K562 (cell line): Measurements from ENCODE around the gene OR52A5. TPM values are rescaled to one million over a fixed set of nuclear protein-coding genes. Genes with fewer than 3 reads are reported as not detected.

Experiments
- ATAC-seq: fragments of 200-7000 bp; cut with Tn5 transposase; 3 replicates; pipeline ENCODE4 v1.9.1; 2020; ENCODE audit warnings: moderate library complexity
- BruUV-seq: library from RNA; stranded (reverse); fragments of 400-500 nt; replicated peaks from 2 replicates; lab custom pipeline; 2021; lab: Mats Ljungman, UMichigan
- CTCF ChIA-PET: fragments of 300-600 bp; formaldehyde crosslinking; extraction: SDS; loops from one replicate; lab custom pipeline; 2021; ENCODE audit warnings: low intra/inter-chr PET ratio; lab: Yijun Ruan, JAX
- POLR2A ChIA-PET: fragments of 300-600, 350-650 bp; sonication (Branson Sonifier 250); formaldehyde crosslinking; extraction: SDS; loops from one replicate; lab custom pipeline; 2021; ENCODE audit warnings: antibody characterized with exemption, inconsistent platforms; lab: Yijun Ruan, JAX
- DNase-seq, 4 experiments: peaks; one replicate each; pipeline versions ENCODE4 v3.0.0 to v3.0.0-alpha.2; 2011 to 2018; ENCODE audit warnings: low spot score in 3 of 4, mixed read lengths in 3 of 4; ENCODE audit errors: extremely low read depth in 1 of 4
- FAIRE-seq: peaks from 2 replicates; lab custom pipeline; 2011; peaks lifted over from hg19 to GRCh38; lab: Jason Lieb, UNC
- H2AFZ ChIP-seq: 2 replicates; pipeline ENCODE4 v1.6.0; 2011; ENCODE audit warnings: low read depth, low read length, control low read depth, inconsistent platforms
- H3K27ac ChIP-seq: fragments of 200-600 bp; 3 replicates; pipeline ENCODE4 v1.8.0; 2011; ENCODE audit warnings: low read depth, mild to moderate bottlenecking, control low read depth, inconsistent platforms, low read length, moderate library complexity, mixed read lengths; ENCODE audit errors: extremely low read depth
- H3K27me3 ChIP-seq, 2 experiments: fragments of 300-600 bp in 1 of 2; 2 replicates in 1 of 2; 3 replicates in 1 of 2; pipeline versions ENCODE4 v1.6.0 to v1.8.0; 2011; ENCODE audit warnings: inconsistent platforms in 2 of 2, low read length in 2 of 2, mild to moderate bottlenecking in 1 of 2, mixed read lengths in 1 of 2, moderate library complexity in 1 of 2; ENCODE audit not compliant: control insufficient read depth in 2 of 2, insufficient read depth in 2 of 2
- H3K36me3 ChIP-seq: fragments of 300-600 bp; 3 replicates; pipeline ENCODE4 v1.8.0; 2011; ENCODE audit warnings: mild to moderate bottlenecking, low read length, inconsistent platforms; ENCODE audit not compliant: control insufficient read depth, insufficient read depth
- H3K4me1 ChIP-seq, 2 experiments: fragments of 200-600 bp in 1 of 2; replicated peaks in 1 of 2; 2 replicates in 1 of 2; 3 replicates in 1 of 2; pipeline versions ENCODE4 v1.5.1 to v1.8.0; 2011; ENCODE audit warnings: inconsistent platforms in 2 of 2, low read length in 2 of 2, mild to moderate bottlenecking in 1 of 2, mixed read lengths in 1 of 2, moderate library complexity in 1 of 2; ENCODE audit not compliant: control insufficient read depth in 2 of 2, insufficient read depth in 2 of 2
- H3K4me2 ChIP-seq: 2 replicates; pipeline ENCODE4 v1.6.1; 2011; ENCODE audit warnings: low read length, control low read depth, inconsistent platforms, mixed read lengths; ENCODE audit not compliant: insufficient read depth
- H3K4me3 ChIP-seq: fragments of 200-600 bp; sonication (generic), shearing (Covaris generic); 2 replicates; pipeline ENCODE4 v1.5.1; 2016; ENCODE audit warnings: control low read depth, inconsistent platforms
- H3K79me2 ChIP-seq: fragments of 200-600 bp; 3 replicates; pipeline ENCODE4 v1.8.0; 2011; ENCODE audit warnings: low read length, inconsistent platforms; ENCODE audit not compliant: control insufficient read depth, insufficient read depth
- H3K9ac ChIP-seq, 2 experiments: 2 replicates each; pipeline versions ENCODE4 v1.6.0 to v1.6.1; 2011; ENCODE audit warnings: low read depth in 2 of 2, low read length in 2 of 2, control low read depth in 1 of 2, inconsistent platforms in 1 of 2, mild to moderate bottlenecking in 1 of 2, mixed read lengths in 1 of 2; ENCODE audit not compliant: insufficient read depth in 1 of 2
- H3K9me1 ChIP-seq: one replicate; pipeline ENCODE4 v1.6.0; 2011; ENCODE audit warnings: inconsistent platforms, mild to moderate bottlenecking, low read length, moderate library complexity; ENCODE audit not compliant: control insufficient read depth, insufficient read depth
- H3K9me3 ChIP-seq: replicated peaks from 2 replicates; pipeline ENCODE4 v1.5.1; 2011; ENCODE audit warnings: low read depth, low read length, inconsistent platforms; ENCODE audit not compliant: control insufficient read depth, insufficient read depth
- H4K20me1 ChIP-seq: replicated peaks from 2 replicates; pipeline ENCODE4 v1.6.1; 2011; ENCODE audit warnings: low read length, inconsistent platforms, mixed read lengths; ENCODE audit not compliant: control insufficient read depth, insufficient read depth
- ASH1L ChIP-seq: fragments of 450-650 bp; IDR thresholded peaks from 2 replicates; pipeline ENCODE4 v1.6.1; 2018; ENCODE audit warnings: borderline replicate concordance, mild to moderate bottlenecking, low read depth; ENCODE audit not compliant: partially characterized antibody
- ATF3 ChIP-seq, 2 experiments: fragments of 450-650 bp in 1 of 2; sonication (generic) in 1 of 2; formaldehyde crosslinking in 1 of 2; IDR thresholded peaks in 1 of 2; conservative IDR thresholded peaks in 1 of 2; 2 replicates each; pipeline versions ENCODE4 v1.6.1 to v1.8.1; 2016 to 2023; ENCODE audit warnings: mild to moderate bottlenecking in 2 of 2, moderate library complexity in 2 of 2, inconsistent platforms in 1 of 2, missing genetic modification reagents in 1 of 2
- BCL6 ChIP-seq: fragments of 250-450 bp; sonication (Bioruptor Pico); IDR thresholded peaks from 2 replicates; pipeline ENCODE4 v1.4.0; 2020
- C11orf30 ChIP-seq: fragments of 450-650 bp; IDR thresholded peaks from 2 replicates; pipeline ENCODE4 v1.6.1; 2016; ENCODE audit warnings: low read depth, mild to moderate bottlenecking
- KAT2B ChIP-seq: IDR thresholded peaks from one replicate; pipeline ENCODE4 v1.6.1; 2012; ENCODE audit warnings: low read depth, mild to moderate bottlenecking, control low read depth, inconsistent platforms, low read length, moderate library complexity
- MAFF ChIP-seq: IDR thresholded peaks from 2 replicates; pipeline ENCODE4 v1.6.1; 2012; ENCODE audit warnings: low read length, improper control_type of control experiment
- MAFK ChIP-seq: IDR thresholded peaks from 2 replicates; pipeline ENCODE4 v1.6.1; 2011; ENCODE audit warnings: low read length, improper control_type of control experiment
- NFXL1 ChIP-seq: fragments of 450-650 bp; formaldehyde crosslinking; IDR thresholded peaks from 2 replicates; pipeline ENCODE4 v1.4.0; 2021; ENCODE audit warnings: mild to moderate bottlenecking
- PREB ChIP-seq: sonication (generic); formaldehyde crosslinking; IDR thresholded peaks from 2 replicates; pipeline ENCODE4 v1.8.1; 2023; ENCODE audit warnings: mild to moderate bottlenecking, missing genetic modification reagents
- RFX7 ChIP-seq: fragments of 250-450 bp; sonication (Bioruptor Pico); IDR thresholded peaks from 2 replicates; pipeline ENCODE4 v1.5.1; 2021; ENCODE audit warnings: mild to moderate bottlenecking
- ZNF24 ChIP-seq: fragments of 450-650 bp; IDR thresholded peaks from 2 replicates; pipeline ENCODE4 v1.6.1; 2016
- ZNF316 ChIP-seq: fragments of 450-650 bp; IDR thresholded peaks from 2 replicates; pipeline ENCODE4 v1.6.1; 2016
- ZNF324 ChIP-seq: fragments of 250-450 bp; sonication (Bioruptor Pico); IDR thresholded peaks from 2 replicates; pipeline ENCODE4 v1.4.0; 2020; ENCODE audit warnings: mild to moderate bottlenecking
- ZNF445 ChIP-seq: fragments of 250-450 bp; sonication (Bioruptor Pico); IDR thresholded peaks from 2 replicates; pipeline ENCODE4 v1.4.0; 2020; ENCODE audit warnings: low read depth, mild to moderate bottlenecking, moderate library complexity
- in situ Hi-C: fragments of 300-500 bp; cut with MboI; formaldehyde crosslinking; loops from 4 replicates; pipeline ENCODE4 v1.15.0; 2018; ENCODE audit warnings: inconsistent platforms, mixed read lengths
- intact Hi-C: fragments of 100-400 bp; cut with micrococcal nuclease; formaldehyde crosslinking; loops from 2 replicates; pipeline ENCODE4 v1.14.2; 2022
- polyA plus RNA-seq, 8 experiments: library from polyadenylated mRNA; depleted of rRNA in 4 of 8; stranded (reverse) in 5 of 8; unstranded in 3 of 8; fragments of >200 nt; fragmentation: Nextera tagmentation in 2 of 8; fragmentation: Illumina TruSeq in 1 of 8; extraction: Ambion mirVana in 2 of 8; extraction: Trizol in 1 of 8; gene quantifications; 2 replicates each; pipeline versions ENCODE4 v1.2.1 to v1.2.3, GENCODE V29; 2011 to 2014; ENCODE audit warnings: inconsistent platforms in 1 of 8, missing spikeins in 1 of 8
- total RNA-seq, 7 experiments: library from RNA; depleted of rRNA in 6 of 7; stranded (reverse); fragments of >200 nt in 6 of 7; fragmentation: Illumina TruSeq in 2 of 7; extraction: Trizol in 2 of 7; gene quantifications; 2 replicates each; pipeline versions ENCODE4 v1.2.1 to v1.2.3, GENCODE V29; 2011 to 2021; ENCODE audit warnings: low replicate concordance in 1 of 7
- TF ChIP-seq, protein P1 (sequence below): fragments of 250-450 bp; sonication (Bioruptor Pico); IDR thresholded peaks from 2 replicates; pipeline ENCODE4 v1.5.0; 2021; ENCODE audit warnings: mild to moderate bottlenecking, borderline replicate concordance
- TF ChIP-seq, protein P2 (sequence below): fragments of 450-650 bp; formaldehyde crosslinking; IDR thresholded peaks from 2 replicates; pipeline ENCODE4 v1.4.0; 2020; ENCODE audit warnings: mild to moderate bottlenecking, moderate library complexity

The OR52A5 gene
- total and polyA plus RNA-seq, 9 of the 15 experiments (the other 6 are each of a cell fraction or from before 2014, with no cell fraction given), result 0.04 to 1.1 (median 0.94) TPM; not detected in 6

DNA sequence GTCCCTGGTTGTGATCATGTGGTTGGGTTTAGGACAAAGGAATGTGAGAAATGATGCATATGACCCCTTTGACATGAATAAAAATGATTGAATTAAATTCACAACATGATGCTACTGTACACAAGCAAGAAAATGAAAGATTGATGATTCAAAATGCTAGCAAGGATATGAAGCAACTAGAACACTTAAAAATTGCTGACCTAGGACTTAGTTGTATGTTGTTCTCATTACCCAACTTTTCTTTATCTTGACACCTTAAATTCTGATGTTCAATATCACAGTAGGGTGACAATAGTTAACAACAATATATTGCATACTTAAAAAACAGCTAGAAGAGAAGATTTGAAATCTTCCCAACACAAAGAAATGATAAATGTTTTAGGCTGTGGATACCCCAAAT lies 20.6 kb downstream of the OR52A5 start:
- H3K4me3 ChIP-seq, result no peak overlapping the region
- intact Hi-C loops, result no loop called here
- no peaks in the 10 kb centered on the region for H3K79me2 ChIP-seq
- no TSS peak for BruUV-seq
- no peaks in the 10 kb centered on the region for H4K20me1 ChIP-seq
- no peak overlapping the region for H3K4me2 ChIP-seq
- H3K36me3 ChIP-seq, result no peaks in the 10 kb centered on the region
- no peaks in the 10 kb centered on the region for H3K4me1 ChIP-seq
- no peaks in the 10 kb centered on the region for H3K9me3 ChIP-seq
- CTCF ChIA-PET, result no interaction called here
- DNase-seq (no peak), ATAC-seq (no peak), FAIRE-seq (no peak)
- H3K27ac ChIP-seq, result no peak overlapping the region
- no peaks in the 10 kb centered on the region for H3K9me1 ChIP-seq
- TF ChIP-seq ATF3 (IDR thresholded peaks at IDR 0.05) (no peak), ATF3 (CRISPR knock-in tag; conservative IDR thresholded peaks at IDR 0.05) (no peak), PREB (CRISPR knock-in tag) (no peak), ZNF324 (CRISPR knock-in tag) (no peak), ZNF445 (CRISPR knock-in tag) (no peak), KAT2B (no peak), ZNF24 (no peak), RFX7 (no peak), MAFF (0 out of 2 replicates have a peak, but pooled peaks have one; percentile 20), ZNF316 (peak; percentile 79), NFXL1 (CRISPR knock-in tag) (no peak), C11orf30 (peak; percentile 46), ASH1L (no peak), BCL6 (no peak), MAFK (peak; percentile 28; the same call in 1 of the 2 replicates)
- TF ChIP-seq, protein P1, sequence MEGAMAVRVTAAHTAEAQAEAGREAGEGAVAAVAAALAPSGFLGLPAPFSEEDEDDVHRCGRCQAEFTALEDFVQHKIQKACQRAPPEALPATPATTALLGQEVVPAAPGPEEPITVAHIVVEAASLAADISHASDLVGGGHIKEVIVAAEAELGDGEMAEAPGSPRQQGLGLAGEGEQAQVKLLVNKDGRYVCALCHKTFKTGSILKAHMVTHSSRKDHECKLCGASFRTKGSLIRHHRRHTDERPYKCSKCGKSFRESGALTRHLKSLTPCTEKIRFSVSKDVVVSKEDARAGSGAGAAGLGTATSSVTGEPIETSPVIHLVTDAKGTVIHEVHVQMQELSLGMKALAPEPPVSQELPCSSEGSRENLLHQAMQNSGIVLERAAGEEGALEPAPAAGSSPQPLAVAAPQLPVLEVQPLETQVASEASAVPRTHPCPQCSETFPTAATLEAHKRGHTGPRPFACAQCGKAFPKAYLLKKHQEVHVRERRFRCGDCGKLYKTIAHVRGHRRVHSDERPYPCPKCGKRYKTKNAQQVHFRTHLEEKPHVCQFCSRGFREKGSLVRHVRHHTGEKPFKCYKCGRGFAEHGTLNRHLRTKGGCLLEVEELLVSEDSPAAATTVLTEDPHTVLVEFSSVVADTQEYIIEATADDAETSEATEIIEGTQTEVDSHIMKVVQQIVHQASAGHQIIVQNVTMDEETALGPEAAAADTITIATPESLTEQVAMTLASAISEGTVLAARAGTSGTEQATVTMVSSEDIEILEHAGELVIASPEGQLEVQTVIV (CRISPR knock-in tag), result no peak
- TF ChIP-seq, protein P2, sequence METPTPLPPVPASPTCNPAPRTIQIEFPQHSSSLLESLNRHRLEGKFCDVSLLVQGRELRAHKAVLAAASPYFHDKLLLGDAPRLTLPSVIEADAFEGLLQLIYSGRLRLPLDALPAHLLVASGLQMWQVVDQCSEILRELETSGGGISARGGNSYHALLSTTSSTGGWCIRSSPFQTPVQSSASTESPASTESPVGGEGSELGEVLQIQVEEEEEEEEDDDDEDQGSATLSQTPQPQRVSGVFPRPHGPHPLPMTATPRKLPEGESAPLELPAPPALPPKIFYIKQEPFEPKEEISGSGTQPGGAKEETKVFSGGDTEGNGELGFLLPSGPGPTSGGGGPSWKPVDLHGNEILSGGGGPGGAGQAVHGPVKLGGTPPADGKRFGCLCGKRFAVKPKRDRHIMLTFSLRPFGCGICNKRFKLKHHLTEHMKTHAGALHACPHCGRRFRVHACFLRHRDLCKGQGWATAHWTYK (CRISPR knock-in tag), result no peak
- no peak overlapping the region for H3K9ac ChIP-seq
- H3K27me3 ChIP-seq, result no peaks in the 10 kb centered on the region
- H2AFZ ChIP-seq, result no peak overlapping the region
- in situ Hi-C loops, result no loop called here
- POLR2A ChIA-PET, result no interaction called here
